SK-N-SH (cell line): ENCODE results near the gene CACFD1.

Experiments used
- FOXM1 ChIP-seq: IDR thresholded peaks from 2 replicates; pipeline ENCODE4 v1.4.0; 2012; ENCODE audit warnings: low read depth, mild to moderate bottlenecking
- TCF12 ChIP-seq: IDR thresholded peaks from 2 replicates; pipeline ENCODE4 v1.4.0; 2012
- YY1 ChIP-seq: IDR thresholded peaks from 2 replicates; pipeline ENCODE4 v1.4.0; 2012; ENCODE audit warnings: low read depth, mild to moderate bottlenecking
- TF ChIP-seq, protein P1 (sequence below): fragments of 200-600 bp; sonication (generic); IDR thresholded peaks from 2 replicates; pipeline ENCODE4 v1.6.1; 2017; ENCODE audit warnings: antibody characterized with exemption, mild to moderate bottlenecking, moderate library complexity
- TF ChIP-seq, protein P2 (sequence below): IDR thresholded peaks from 2 replicates; pipeline ENCODE4 v1.4.0; 2012; ENCODE audit warnings: low read depth, borderline replicate concordance
- TF ChIP-seq, protein P3 (sequence below): IDR thresholded peaks from 2 replicates; pipeline ENCODE4 v1.6.1; 2012; ENCODE audit warnings: mild to moderate bottlenecking, low read depth, low read length, moderate library complexity

GRCh38 chr9:133506653-133507038 lies 46.9 kb downstream of the CACFD1 start:
- TF ChIP-seq, protein P1, sequence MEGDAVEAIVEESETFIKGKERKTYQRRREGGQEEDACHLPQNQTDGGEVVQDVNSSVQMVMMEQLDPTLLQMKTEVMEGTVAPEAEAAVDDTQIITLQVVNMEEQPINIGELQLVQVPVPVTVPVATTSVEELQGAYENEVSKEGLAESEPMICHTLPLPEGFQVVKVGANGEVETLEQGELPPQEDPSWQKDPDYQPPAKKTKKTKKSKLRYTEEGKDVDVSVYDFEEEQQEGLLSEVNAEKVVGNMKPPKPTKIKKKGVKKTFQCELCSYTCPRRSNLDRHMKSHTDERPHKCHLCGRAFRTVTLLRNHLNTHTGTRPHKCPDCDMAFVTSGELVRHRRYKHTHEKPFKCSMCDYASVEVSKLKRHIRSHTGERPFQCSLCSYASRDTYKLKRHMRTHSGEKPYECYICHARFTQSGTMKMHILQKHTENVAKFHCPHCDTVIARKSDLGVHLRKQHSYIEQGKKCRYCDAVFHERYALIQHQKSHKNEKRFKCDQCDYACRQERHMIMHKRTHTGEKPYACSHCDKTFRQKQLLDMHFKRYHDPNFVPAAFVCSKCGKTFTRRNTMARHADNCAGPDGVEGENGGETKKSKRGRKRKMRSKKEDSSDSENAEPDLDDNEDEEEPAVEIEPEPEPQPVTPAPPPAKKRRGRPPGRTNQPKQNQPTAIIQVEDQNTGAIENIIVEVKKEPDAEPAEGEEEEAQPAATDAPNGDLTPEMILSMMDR: no peak
- TF ChIP-seq, protein P2, sequence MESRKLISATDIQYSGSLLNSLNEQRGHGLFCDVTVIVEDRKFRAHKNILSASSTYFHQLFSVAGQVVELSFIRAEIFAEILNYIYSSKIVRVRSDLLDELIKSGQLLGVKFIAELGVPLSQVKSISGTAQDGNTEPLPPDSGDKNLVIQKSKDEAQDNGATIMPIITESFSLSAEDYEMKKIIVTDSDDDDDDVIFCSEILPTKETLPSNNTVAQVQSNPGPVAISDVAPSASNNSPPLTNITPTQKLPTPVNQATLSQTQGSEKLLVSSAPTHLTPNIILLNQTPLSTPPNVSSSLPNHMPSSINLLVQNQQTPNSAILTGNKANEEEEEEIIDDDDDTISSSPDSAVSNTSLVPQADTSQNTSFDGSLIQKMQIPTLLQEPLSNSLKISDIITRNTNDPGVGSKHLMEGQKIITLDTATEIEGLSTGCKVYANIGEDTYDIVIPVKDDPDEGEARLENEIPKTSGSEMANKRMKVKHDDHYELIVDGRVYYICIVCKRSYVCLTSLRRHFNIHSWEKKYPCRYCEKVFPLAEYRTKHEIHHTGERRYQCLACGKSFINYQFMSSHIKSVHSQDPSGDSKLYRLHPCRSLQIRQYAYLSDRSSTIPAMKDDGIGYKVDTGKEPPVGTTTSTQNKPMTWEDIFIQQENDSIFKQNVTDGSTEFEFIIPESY: no peak; the same call in 1 of the 2 replicates
- TF ChIP-seq, protein P3, sequence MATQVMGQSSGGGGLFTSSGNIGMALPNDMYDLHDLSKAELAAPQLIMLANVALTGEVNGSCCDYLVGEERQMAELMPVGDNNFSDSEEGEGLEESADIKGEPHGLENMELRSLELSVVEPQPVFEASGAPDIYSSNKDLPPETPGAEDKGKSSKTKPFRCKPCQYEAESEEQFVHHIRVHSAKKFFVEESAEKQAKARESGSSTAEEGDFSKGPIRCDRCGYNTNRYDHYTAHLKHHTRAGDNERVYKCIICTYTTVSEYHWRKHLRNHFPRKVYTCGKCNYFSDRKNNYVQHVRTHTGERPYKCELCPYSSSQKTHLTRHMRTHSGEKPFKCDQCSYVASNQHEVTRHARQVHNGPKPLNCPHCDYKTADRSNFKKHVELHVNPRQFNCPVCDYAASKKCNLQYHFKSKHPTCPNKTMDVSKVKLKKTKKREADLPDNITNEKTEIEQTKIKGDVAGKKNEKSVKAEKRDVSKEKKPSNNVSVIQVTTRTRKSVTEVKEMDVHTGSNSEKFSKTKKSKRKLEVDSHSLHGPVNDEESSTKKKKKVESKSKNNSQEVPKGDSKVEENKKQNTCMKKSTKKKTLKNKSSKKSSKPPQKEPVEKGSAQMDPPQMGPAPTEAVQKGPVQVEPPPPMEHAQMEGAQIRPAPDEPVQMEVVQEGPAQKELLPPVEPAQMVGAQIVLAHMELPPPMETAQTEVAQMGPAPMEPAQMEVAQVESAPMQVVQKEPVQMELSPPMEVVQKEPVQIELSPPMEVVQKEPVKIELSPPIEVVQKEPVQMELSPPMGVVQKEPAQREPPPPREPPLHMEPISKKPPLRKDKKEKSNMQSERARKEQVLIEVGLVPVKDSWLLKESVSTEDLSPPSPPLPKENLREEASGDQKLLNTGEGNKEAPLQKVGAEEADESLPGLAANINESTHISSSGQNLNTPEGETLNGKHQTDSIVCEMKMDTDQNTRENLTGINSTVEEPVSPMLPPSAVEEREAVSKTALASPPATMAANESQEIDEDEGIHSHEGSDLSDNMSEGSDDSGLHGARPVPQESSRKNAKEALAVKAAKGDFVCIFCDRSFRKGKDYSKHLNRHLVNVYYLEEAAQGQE: no peak
- TF ChIP-seq TCF12 (no peak; the same call in 1 of the 2 replicates), YY1 (no peak), FOXM1 (no peak)
